Omental fat pad (tissue), 4 donors: ENCODE measurements around the gene SYNE2. TPM values are rescaled to one million over a fixed set of nuclear protein-coding genes. Genes with fewer than 3 reads are reported as not detected.
A peak's percentile ranks its signal among the peaks of the same experiment; 100 is the strongest.

Source experiments
- ATAC-seq: fragments of 150-250 bp; one replicate; pipeline ENCODE4 v1.9.1; 2016; ENCODE audit warnings: mild to moderate bottlenecking, moderate library complexity; ENCODE audit not compliant: low FRiP score
- DNase-seq: peaks from one replicate; pipeline ENCODE4 v3.0.0-alpha.2; 2019; ENCODE audit warnings: low spot score
- total RNA-seq, 4 donors: library from RNA; depleted of rRNA; stranded (reverse); fragments of >200 nt; gene quantifications; one replicate each; pipeline ENCODE4 v1.1.0, GENCODE V29; 2016
- TF ChIP-seq, protein P1 (sequence below), 3 donors: fragments of 450-650 bp; IDR thresholded peaks; one replicate each; pipeline ENCODE4 v1.5.1; 2016 to 2017; ENCODE audit warnings: antibody characterized with exemption in 3 of 3, mild to moderate bottlenecking in 3 of 3, moderate library complexity in 2 of 3

The SYNE2 gene
- total RNA-seq, 4 donors from 2014 or later, result 162 to 274 (median 207) TPM

DNA sequence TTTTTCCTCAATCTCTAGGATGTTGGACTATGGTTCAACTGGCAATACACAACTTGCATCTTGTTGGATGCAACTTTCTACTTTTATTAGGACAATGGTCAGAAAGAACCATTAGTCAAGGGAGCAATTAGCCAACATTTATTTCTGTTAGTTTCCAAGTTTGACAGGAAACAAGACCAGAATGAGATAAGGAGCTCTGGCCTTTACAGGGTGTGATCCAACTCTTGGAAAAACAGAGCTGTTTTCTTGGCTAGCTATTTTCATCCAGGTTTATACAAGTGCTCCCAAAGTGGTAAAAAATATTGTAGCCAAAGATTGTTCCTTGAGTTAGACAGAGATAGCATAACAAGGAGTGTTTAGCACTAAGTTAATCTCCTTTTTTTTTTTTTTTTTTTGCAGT lies 3.9 kb upstream of the SYNE2 start:
- DNase-seq (no peak), ATAC-seq (no peak)
- TF ChIP-seq, protein P1, sequence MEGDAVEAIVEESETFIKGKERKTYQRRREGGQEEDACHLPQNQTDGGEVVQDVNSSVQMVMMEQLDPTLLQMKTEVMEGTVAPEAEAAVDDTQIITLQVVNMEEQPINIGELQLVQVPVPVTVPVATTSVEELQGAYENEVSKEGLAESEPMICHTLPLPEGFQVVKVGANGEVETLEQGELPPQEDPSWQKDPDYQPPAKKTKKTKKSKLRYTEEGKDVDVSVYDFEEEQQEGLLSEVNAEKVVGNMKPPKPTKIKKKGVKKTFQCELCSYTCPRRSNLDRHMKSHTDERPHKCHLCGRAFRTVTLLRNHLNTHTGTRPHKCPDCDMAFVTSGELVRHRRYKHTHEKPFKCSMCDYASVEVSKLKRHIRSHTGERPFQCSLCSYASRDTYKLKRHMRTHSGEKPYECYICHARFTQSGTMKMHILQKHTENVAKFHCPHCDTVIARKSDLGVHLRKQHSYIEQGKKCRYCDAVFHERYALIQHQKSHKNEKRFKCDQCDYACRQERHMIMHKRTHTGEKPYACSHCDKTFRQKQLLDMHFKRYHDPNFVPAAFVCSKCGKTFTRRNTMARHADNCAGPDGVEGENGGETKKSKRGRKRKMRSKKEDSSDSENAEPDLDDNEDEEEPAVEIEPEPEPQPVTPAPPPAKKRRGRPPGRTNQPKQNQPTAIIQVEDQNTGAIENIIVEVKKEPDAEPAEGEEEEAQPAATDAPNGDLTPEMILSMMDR (IDR thresholded peaks at IDR 0.05), result no peak

DNA sequence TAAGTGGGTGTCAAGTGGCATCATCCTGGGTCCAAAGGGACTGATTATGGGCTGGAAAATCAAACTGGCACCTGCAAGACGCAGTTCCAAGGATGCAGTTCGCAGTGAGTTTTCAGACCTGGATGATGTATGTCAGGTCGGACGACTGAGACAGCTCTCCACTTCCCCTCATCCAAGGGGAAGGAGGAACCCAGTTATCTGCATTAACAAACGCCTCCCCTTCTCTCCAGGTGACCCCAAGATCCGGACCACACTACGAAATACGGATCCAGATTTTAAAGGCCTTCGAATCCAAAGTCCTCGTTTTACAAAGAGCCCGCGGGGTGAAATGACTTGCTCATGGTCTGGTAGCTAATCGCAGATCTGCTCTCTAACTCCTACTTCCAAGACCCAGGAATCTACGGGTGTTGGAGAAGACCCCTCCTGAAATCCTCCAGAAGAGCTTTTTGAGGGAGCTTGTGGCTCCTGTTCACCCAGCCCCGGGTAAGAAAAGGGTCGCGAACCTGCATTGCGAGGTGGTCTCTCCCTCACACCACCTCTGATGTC lies 460 bp upstream of the SYNE2 start:
- TF ChIP-seq, protein P1 (IDR thresholded peaks at IDR 0.05), result no peak
- peak; percentile 34 for ATAC-seq

DNA sequence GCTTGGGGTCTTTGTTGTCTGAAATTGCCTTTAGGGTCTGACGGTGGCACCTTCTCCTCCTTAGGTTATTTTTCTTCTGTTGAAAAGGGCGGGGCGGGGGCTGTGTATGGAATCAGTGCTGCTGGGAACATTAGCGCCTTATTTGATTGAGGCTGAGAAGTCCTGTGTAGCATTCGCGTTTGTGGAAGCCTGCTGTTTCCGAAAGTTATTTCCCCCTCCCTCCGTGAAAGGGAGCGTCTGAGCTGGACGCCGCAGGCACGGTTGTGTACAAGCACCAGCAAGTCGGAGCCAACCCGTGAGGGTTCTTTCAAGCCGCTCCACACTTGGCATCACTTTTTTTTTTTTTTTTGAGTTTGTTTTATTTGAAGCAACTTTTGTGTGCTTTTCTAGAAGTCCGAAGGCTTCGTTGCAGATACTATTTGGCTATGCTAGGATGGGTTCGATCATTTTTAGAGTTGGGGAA lies 1.1 kb downstream of the SYNE2 start:
- DNase-seq, result no peak
- ATAC-seq, result peak; percentile 72
- TF ChIP-seq, protein P1 (IDR thresholded peaks at IDR 0.05), result no peak

More for the DNA sequence above, 460 bp upstream of the SYNE2 start:
- no peak for DNase-seq

DNA sequence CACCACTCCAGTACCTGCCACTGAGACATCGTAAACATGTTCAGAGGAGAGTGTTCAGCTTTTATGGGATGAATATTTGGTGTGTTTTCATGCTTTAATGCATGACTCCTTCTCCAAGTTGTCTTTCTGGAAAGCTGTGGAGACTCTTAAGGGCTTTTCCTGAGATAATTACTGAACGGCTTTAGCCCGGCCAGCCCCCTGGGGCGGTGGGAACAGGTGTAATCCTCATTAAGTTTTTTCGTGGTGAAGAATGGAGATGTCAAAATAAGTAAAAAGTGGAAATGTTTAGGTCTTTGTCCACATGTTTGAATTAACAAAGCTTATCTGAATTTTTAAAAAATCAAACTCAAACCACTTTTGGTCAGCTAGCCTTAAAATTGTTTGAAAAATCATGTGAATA lies 1.5 kb downstream of the SYNE2 start:
- ATAC-seq, result no peak
- no peak for DNase-seq
- TF ChIP-seq, protein P1 (IDR thresholded peaks at IDR 0.05), result no peak

DNA sequence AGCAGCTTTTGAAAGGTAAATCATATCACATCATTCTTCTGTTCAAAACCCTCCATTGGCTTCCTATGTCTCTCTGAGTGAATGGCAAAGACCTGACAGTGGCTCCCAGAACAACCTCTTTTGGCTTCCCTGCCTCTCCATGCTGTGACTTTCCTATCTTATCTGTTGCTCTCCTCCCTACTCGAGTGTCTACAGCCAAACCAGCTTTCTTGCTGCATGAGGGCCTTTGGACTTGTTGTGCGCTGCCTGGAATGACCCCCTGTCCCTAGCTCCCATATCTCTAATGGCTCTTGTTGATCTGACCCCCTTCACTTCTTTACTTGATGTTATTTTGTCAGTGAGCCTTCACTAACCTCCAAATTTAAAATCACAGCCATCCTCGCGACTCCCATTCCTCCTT lies 2.5 kb downstream of the SYNE2 start:
- no peak for DNase-seq
- no peak for ATAC-seq
- TF ChIP-seq, protein P1 (IDR thresholded peaks at IDR 0.05), result no peak

DNA sequence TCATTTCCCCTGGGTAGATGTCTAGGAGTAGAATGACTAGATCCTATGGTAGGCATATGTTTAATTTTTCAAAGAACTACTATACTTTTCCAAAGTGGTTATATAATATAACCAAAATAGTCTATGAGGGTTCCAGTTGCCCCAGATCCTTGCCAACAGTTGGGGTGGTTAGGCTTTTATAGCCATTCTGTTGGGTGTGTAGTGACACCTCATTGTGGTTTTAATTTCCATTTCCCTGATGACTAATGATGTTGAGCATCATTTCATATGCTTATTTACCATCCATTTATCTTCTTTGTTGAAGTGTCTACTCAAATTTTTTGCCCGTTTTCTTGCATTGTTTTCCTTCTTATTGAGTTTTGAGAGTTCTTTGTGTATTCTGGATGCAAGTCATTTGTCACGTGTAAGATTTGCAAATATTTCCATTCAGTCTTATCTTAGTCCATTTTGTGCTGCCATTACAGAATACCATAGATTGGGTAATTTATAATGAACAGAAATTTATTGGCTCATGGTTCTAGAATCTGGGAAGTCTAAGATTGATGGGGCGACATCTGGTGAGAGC lies 4.7 kb downstream of the SYNE2 start:
- DNase-seq, result no peak

More for the DNA sequence above, 4.7 kb downstream of the SYNE2 start:
- ATAC-seq, result no peak
- TF ChIP-seq, protein P1 (IDR thresholded peaks at IDR 0.05), result no peak
